Measurements from ENCODE around the gene PCNX1.

PCNX1 gene

GRCh38 chr14:70890826-70891659, 16.2 kb upstream of the PCNX1 start:
- TF ChIP-seq CTCF (conservative IDR thresholded peaks at IDR 0.05; ENCODE audit: low read length): no peak
- DNase-seq (ENCODE audit: low read depth): no peak
- H3K4me3 ChIP-seq (ENCODE audit: low read length): no peak overlapping the region

GRCh38 chr14:70891737-70892136, 15.5 kb upstream of the PCNX1 start:
- H3K4me3 ChIP-seq (ENCODE audit: low read length): no peak overlapping the region
- DNase-seq (ENCODE audit: low read depth): no peak
- TF ChIP-seq CTCF (conservative IDR thresholded peaks at IDR 0.05; ENCODE audit: low read length): no peak

GRCh38 chr14:70893062-70893845, 14.0 kb upstream of the PCNX1 start:
- no peak for DNase-seq (ENCODE audit: low read depth)
- H3K4me3 ChIP-seq (ENCODE audit: low read length): no peak overlapping the region
- TF ChIP-seq CTCF (conservative IDR thresholded peaks at IDR 0.05; ENCODE audit: low read length): no peak

DNA sequence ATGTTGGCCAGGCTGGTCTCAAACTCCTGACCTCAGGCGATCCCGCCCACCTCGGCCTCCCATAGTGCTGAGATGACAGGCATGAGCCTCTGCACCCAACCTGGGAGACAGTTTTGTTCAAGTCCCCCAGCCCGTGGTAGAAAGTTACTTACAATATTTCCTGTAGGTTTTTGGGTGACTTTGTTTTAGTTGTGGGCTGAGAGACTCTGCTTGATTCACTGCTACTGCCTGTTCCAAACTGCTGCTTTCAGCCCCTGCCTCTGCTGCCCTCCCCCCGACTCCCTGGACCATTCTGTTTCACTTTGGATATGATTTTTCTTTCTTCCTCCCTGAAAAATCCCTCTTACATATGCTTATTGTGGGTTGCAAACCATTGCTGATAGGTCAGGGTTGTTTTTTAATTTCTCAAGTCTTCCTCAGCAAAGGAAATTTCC, 13.4 kb upstream of the PCNX1 start:
- DNase-seq (ENCODE audit: low read depth): no peak
- TF ChIP-seq CTCF (conservative IDR thresholded peaks at IDR 0.05; ENCODE audit: low read length): no peak
- H3K4me3 ChIP-seq (ENCODE audit: low read length): no peak overlapping the region

DNA sequence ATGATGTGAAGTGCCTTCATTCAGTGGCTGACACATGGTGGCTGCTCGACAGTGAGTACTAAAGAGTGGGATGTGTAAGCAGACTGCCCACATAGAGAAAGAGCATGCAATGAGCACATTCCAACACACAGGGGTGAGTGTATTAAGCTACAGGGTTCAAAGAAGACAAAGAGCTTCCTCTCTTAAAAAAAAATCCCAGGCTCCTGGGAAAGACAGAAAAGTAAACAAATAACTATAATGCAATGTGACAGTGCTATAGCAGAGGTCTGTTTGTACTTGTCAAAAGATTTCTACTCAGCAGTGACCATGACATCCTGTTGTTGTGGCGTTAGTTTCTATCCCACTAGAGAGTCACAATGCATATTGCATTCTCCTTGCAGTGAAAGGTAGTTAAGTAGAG, 12.4 kb upstream of the PCNX1 start:
- no peak for DNase-seq (ENCODE audit: low read depth)
- H3K4me3 ChIP-seq (ENCODE audit: low read length): no peak overlapping the region
- no peak for TF ChIP-seq CTCF (conservative IDR thresholded peaks at IDR 0.05; ENCODE audit: low read length)

DNA sequence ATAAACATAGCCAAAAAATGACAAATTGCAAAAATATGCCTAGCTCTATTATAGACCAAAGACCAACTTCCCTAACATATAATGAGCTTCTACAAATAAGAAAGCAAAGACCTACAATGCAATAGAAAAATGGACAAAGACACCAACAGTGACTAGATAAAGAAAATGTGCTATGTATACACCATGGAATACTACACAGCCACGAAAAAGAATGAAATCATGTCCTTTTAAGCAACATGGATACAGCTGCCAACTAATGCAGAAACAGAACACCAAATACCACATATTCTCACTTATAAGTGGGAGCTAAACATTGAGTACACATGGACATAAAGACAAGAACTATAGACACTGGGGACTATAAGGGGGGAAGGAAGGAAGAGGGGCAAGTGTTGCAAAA, 10.9 kb upstream of the PCNX1 start:
- DNase-seq (ENCODE audit: low read depth): no peak
- H3K4me3 ChIP-seq (ENCODE audit: low read length): no peak overlapping the region
- TF ChIP-seq CTCF (conservative IDR thresholded peaks at IDR 0.05; ENCODE audit: low read length): no peak
